ENCODE measurements around the gene FRYL.
"Not testable (repeated sequence)": the region's sequence is repeated elsewhere in the genome, so short reads cannot be mapped to it uniquely, and the experiment has no call there.

Gene FRYL

GRCh38 chr4:48692897-48693296 lies 87.2 kb downstream of the FRYL start:
- no peak for TF ChIP-seq CTCF (IDR thresholded peaks at IDR 0.05; ENCODE audit: control extremely low read depth, extremely low read depth, low read depth, missing control alignments)
- POLR2A ChIA-PET = no interaction called here
- DNase-seq (ENCODE audit: extremely low spot score) = no peak
- CTCF ChIA-PET = interaction anchor here (1.0 to 2.4 kb wide), 3 partner anchors 8 to 15 kb away, joined by 3 to 5 read pairs (median 5); no protein-coding TSS in a partner anchor

- ChIA-PET POLR2A (no interaction called here), CTCF (no interaction called here)
- no peak for DNase-seq (ENCODE audit: extremely low spot score)
- TF ChIP-seq CTCF (IDR thresholded peaks at IDR 0.05; ENCODE audit: control extremely low read depth, extremely low read depth, low read depth, missing control alignments) = no peak
Observed at GRCh38 chr4:48692044-48692443, 88.0 kb downstream of the FRYL start.

GRCh38 chr4:48688953-48689352 lies 91.1 kb downstream of the FRYL start:
- no peak for DNase-seq (ENCODE audit: extremely low spot score)
- TF ChIP-seq CTCF (IDR thresholded peaks at IDR 0.05; ENCODE audit: control extremely low read depth, extremely low read depth, low read depth, missing control alignments) = no peak
- POLR2A ChIA-PET = no interaction called here
- CTCF ChIA-PET = no interaction called here

GRCh38 chr4:48687313-48688051 lies 92.6 kb downstream of the FRYL start:
- POLR2A ChIA-PET = interaction anchor here (0.6 kb wide), 2 partner anchors 20 to 54 kb away, joined by 4 to 5 read pairs; no protein-coding TSS in a partner anchor
- CTCF ChIA-PET = interaction anchor here (1.0 kb wide), 1 partner anchor 13 kb away, joined by 3 read pairs; no protein-coding TSS in a partner anchor
- no peak for DNase-seq (ENCODE audit: extremely low spot score)

GRCh38 chr4:48686369-48686768 lies 93.7 kb downstream of the FRYL start:
- ChIA-PET CTCF (interaction anchor here (1.4 to 1.5 kb wide), 2 partner anchors 11 to 109 kb away, joined by 3 to 4 read pairs; no protein-coding TSS in a partner anchor), POLR2A (no interaction called here)
- DNase-seq (ENCODE audit: extremely low spot score) = no peak
- no peak for TF ChIP-seq CTCF (IDR thresholded peaks at IDR 0.05; ENCODE audit: control extremely low read depth, extremely low read depth, low read depth, missing control alignments)

More at GRCh38 chr4:48687313-48688051, 92.6 kb downstream of the FRYL start:
- TF ChIP-seq CTCF (IDR thresholded peaks at IDR 0.05; ENCODE audit: control extremely low read depth, extremely low read depth, low read depth, missing control alignments) = no peak

- no peak for TF ChIP-seq CTCF (IDR thresholded peaks at IDR 0.05; ENCODE audit: control extremely low read depth, extremely low read depth, low read depth, missing control alignments)
- CTCF ChIA-PET = interaction anchor here (1.5 kb wide), 1 partner anchor 9 kb away, joined by 3 read pairs; no protein-coding TSS in a partner anchor
- POLR2A ChIA-PET = no interaction called here
- peak; percentile 18 for DNase-seq (ENCODE audit: extremely low spot score)
Observed at GRCh38 chr4:48683784-48684666, 96.1 kb downstream of the FRYL start.

GRCh38 chr4:48682870-48683269 lies 97.2 kb downstream of the FRYL start:
- DNase-seq (ENCODE audit: extremely low spot score) = not testable (repeated sequence)

More at GRCh38 chr4:48682870-48683269, 97.2 kb downstream of the FRYL start:
- CTCF ChIA-PET = interaction anchor here (1.7 kb wide), 1 partner anchor 15 kb away, joined by 5 read pairs; no protein-coding TSS in a partner anchor
- POLR2A ChIA-PET = not testable (repeated sequence)
